LNCaP clone FGC (cell line): ENCODE results near the gene COL18A1.
A peak's percentile ranks its signal among the peaks of the same experiment; 100 is the strongest.

ENCODE experiments used
- DNase-seq: peaks from one replicate; pipeline ENCODE4 v3.0.0-alpha.2; 2011; ENCODE audit warnings: low read depth
- H3K4me3 ChIP-seq: 2 replicates; pipeline ENCODE4 v1.5.1; 2011; ENCODE audit warnings: mild to moderate bottlenecking, low read depth, low read length, control low read depth
- TF ChIP-seq, protein P1 (sequence below): IDR thresholded peaks from 2 replicates; pipeline ENCODE4 v1.5.1; 2012; ENCODE audit warnings: mild to moderate bottlenecking; ENCODE audit not compliant: control insufficient read depth, insufficient read depth; ENCODE audit errors: extremely low read depth

The COL18A1 gene

DNA sequence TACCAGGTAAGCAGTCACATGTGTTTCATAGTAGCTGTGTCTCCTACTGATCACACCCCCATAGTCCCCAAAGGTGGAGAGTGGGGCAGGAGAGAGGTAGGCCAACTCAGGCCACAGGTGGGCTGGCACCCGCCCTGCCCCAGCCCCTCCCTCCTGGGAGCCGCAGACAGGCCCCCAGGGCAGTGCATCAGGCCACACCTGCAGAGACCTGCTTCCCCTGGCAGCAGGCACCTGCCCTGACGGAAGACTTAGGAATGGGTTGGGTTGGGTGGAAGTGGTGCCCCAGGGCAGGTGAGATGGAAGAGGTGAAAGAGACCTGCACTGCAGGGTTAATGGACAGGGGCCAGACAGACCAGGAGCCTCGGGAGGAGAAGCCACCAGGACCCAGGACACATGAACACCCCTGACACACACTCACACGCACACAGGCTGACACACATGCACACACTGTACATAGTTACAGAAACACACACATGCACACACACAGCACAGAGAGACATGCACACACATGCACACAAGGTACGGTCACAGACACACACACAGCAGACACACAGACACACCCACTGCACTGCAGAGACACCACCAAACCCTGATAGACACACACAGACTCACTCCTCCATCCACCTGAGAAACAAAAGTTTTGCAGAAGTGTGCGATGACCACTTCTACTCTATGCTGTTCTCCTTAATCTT, 1.7 kb upstream of the COL18A1 start:
- H3K4me3 ChIP-seq = no peak overlapping the region
- no peak for DNase-seq
- TF ChIP-seq, protein P1, sequence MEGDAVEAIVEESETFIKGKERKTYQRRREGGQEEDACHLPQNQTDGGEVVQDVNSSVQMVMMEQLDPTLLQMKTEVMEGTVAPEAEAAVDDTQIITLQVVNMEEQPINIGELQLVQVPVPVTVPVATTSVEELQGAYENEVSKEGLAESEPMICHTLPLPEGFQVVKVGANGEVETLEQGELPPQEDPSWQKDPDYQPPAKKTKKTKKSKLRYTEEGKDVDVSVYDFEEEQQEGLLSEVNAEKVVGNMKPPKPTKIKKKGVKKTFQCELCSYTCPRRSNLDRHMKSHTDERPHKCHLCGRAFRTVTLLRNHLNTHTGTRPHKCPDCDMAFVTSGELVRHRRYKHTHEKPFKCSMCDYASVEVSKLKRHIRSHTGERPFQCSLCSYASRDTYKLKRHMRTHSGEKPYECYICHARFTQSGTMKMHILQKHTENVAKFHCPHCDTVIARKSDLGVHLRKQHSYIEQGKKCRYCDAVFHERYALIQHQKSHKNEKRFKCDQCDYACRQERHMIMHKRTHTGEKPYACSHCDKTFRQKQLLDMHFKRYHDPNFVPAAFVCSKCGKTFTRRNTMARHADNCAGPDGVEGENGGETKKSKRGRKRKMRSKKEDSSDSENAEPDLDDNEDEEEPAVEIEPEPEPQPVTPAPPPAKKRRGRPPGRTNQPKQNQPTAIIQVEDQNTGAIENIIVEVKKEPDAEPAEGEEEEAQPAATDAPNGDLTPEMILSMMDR = no peak

DNA sequence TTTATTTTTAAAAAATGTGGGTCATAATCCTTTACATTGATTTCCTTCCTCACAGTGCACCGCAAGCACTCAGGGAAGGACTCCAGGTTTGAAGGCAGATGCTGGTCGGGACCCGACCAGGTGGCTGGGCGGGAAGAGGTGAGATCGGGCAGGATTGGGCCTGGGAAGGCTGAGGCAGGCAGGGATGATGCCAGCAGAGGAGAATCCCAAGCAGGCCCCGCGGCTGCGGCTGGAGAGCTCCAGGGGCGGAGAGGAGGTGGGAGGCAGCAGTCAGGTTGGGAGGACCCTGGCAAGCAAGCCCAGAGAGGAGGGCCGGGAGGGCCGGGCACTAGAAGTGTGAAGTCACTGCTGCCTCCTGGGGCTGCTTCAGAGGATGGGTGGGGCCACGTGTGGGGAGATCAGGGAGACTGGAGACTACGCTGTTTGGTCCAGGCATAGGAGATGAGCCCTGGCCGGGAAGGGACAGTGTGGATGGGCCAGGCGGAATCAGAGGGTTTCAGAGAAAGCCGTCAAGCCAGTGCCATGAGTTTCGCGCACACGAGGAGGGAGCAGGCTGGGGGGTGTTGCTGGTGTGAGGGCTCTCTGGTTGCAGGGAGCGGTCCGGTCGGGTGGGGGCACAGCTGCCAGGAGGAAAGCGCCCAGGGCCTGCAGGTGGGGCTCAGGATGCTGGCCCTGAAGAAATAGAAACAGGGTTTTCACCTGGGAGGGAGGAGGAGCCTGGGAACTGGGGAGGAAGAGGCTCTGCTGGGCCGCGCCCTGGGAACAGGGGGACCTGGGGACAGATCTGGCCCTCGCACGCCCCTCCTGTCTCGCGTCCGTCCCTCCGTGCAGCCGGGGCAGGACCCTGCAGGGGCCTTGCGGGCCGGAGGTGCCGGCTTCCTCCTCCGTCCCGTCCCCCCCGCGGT, 888 bp upstream of the COL18A1 start:
- no peak for DNase-seq
- TF ChIP-seq, protein P1 = no peak
- peak overlapping the region; percentile 31; the same call in 1 of the 2 replicates for H3K4me3 ChIP-seq

DNA sequence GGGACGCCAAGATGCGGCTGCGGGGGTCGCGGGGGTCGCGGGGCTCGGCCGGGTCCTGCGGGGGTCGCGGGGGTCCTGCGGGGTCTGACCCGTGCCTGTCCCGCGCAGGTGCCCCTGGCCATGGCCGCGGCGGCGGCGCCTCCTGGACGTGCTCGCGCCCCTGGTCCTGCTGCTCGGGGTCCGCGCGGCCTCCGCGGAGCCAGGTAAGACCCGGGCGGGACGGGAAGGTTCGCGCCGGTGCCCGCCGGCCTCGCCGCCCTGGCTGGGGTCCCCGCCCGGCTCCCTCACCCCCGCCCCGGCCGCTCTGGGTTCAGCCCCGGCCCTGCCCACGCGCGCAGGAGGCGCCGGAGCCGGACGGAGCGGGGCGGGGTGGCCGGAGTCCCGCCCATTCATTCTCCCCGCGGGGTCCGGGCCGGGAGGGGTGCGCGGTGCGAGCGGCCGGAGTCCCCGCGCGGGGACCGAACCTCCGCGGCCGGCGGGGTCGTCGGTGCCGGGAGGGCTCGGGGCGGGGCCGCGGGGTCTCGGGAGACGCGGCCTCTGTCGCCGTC, 380 bp downstream of the COL18A1 start:
- no peak for DNase-seq
- TF ChIP-seq, protein P1 = no peak
- peak overlapping the region; percentile 44 for H3K4me3 ChIP-seq

DNA sequence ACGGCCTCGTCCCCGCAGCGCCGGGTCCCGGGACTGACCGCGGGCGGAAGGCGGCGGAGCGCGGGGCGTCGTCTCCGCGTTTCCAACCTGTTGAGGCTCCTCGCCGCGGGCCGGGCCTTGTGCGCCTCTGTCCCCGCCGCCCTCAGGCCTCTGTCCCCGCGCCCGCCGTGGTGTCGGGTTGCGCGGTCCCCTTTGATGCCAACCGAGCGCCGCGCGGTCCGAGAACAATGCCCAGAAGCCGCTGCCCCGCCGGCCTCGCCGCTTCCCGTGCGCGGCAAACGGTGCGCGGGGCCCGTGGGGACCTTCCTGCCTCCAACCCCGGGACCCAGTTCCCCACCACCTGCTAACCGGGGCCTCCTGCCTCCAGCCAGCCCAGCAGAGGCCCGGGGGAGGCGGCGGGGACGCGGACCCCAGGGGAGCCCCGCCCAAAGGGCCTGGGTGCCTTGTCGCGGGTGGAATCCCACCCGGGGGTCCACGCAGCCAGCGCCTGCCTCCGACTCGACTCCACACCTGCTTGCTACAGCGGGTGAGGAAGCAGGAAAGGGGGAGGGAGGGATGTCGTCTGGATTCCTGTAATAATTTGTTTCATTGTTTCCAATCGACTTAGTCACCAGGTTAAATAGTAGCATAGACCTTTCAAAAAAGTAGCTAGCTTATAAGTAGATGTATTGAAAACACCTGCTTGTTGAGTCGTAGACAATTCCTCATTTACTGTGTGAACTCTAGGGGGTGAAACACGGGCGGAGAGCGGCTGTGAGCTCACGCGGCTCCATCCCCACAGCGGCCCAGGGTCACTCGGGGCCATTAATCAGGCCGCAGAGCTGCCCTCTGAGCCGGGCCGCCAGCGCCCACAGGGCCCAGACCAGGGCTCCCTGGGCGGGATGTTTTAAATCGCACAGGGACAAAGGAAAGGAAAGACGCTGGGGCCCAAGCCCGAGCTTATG, 1.1 kb downstream of the COL18A1 start:
- no peak for DNase-seq
- TF ChIP-seq, protein P1 = no peak
- H3K4me3 ChIP-seq = peak overlapping the region; percentile 44

DNA sequence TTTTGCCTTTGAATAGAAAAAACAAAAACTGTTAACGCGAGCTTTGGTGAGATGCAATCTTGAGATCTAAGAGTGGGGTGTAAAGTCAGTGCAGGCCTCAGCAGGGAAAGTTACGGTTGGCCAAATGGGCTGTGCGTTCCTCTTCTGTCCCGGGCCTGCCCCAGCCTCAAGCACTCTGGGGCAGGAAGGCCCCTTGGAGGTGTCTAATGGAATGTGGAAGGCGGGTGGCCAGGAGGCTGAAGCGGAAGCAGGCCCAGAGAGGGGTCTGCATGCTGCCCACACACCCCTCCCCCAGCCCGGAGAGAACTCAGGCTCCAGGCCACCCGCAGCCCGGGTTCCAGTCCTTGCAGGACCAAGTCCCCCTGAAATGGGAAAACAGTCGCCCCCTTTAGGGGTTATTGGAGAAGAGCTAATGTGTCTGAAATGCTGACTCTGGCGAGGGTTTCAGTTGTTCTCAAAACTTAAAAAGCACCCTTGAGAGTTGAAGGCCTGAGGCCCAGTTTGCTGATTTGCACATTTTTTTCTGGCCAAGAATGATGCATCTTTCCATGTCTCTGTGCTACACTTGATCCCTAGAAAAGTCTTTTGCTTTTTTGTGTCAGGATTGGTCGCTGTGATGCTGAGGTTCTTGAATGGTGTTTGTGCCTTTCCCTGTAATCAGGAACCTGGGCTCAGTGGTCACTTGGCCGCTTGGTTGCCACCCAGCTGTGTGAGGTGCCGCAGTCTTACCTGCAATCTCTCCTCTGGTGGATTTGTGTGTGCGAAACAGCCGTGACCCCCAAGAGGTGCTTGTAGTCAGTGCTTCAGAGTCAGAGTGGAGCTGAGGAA, 2.0 kb downstream of the COL18A1 start:
- TF ChIP-seq, protein P1 = no peak

DNA sequence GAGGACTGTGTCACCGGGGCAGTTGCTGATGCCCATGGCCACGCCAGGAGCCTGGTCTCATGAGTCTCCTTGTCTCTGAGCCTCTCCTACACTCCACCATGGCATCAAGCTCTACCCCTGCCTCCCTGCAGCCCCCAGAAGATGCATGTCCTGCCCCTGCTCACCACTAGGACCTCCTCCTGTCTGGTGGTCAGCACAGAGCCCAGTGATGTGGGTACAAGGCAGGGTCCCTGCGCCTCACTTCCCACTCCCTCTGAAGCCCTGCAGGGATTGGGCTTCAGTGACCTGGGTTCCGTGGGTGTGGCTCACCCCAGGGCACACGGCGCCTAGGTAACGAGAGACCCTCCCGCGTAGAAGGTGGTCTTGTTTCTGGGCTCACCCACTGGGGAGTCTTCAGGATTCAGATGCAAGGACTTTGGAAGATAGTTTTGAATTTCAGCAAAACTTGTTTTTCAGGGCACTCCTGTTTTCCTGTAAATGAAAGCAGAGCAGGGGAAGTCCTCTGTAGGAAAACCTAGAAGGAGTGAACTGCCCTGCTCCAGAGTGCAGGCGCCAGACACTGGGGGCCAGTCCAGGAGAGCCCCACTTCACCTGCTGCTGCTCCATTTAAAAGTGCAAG, 2.8 kb downstream of the COL18A1 start:
- DNase-seq = peak; percentile 42
- H3K4me3 ChIP-seq = peak overlapping the region; percentile 20
- TF ChIP-seq, protein P1 = no peak

More for the DNA sequence above, 2.0 kb downstream of the COL18A1 start:
- no peak overlapping the region for H3K4me3 ChIP-seq
- DNase-seq = no peak
